ENCODE measurements around the gene TTC6. TPM values are rescaled to one million over a fixed set of nuclear protein-coding genes. Genes with fewer than 3 reads are reported as not detected.
A peak's percentile ranks its signal among the peaks of the same experiment; 100 is the strongest.

TTC6 gene
- polyA plus RNA-seq, 3 donors = not detected

DNA sequence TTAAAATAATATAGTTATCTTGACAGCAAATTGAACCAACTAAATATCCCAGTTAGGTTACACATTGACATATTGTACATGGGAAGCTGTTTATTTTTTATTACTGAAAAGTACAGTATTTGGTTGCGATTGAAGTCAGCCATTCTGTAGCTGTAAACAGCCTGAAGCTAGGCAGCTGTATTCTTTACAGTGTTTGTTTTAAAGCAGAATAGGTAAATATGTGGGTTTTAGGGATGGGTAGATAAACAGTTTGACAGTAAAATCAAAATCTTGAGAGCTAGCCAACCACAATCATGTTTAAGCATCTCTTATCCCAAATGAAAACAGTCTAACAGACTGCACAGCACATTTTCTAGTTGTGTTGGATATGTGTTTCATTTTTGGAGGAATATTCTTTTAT, 45.7 kb downstream of the TTC6 start:
- no peaks in the 10 kb centered on the region for H4K20me1 ChIP-seq (ENCODE audit: insufficient read depth, low read length)
- H3K4me1 ChIP-seq (ENCODE audit: control insufficient read depth in 1 of 2, insufficient read depth in 2 of 2, low read length in 2 of 2) = no peaks in the 10 kb centered on the region
- H3K9me3 Mint-ChIP-seq = peaks cover 0 to 3% (median 0%) of the 10 kb centered on the region in 7 donors
- DNase-seq = no peak
- H2AFZ ChIP-seq (ENCODE audit: insufficient read depth, low read depth, low read length, poor library complexity, severe bottlenecking) = no peak overlapping the region
- intact Hi-C loops (cut with micrococcal nuclease) = no loop called here
- no peak overlapping the region for H3K27ac ChIP-seq (ENCODE audit: low read depth in 1 of 2, low read length in 2 of 2)
- no peaks in the 10 kb centered on the region for H3K36me3 ChIP-seq (replicated peaks in 1 of 2; ENCODE audit: control insufficient read depth in 1 of 2, insufficient read depth in 2 of 2, low read length in 2 of 2)
- H3K4me1 Mint-ChIP-seq = no peaks in the 10 kb centered on the region
- H3K79me2 ChIP-seq (ENCODE audit: insufficient read depth, low read length) = no peaks in the 10 kb centered on the region
- TF ChIP-seq, protein P1, sequence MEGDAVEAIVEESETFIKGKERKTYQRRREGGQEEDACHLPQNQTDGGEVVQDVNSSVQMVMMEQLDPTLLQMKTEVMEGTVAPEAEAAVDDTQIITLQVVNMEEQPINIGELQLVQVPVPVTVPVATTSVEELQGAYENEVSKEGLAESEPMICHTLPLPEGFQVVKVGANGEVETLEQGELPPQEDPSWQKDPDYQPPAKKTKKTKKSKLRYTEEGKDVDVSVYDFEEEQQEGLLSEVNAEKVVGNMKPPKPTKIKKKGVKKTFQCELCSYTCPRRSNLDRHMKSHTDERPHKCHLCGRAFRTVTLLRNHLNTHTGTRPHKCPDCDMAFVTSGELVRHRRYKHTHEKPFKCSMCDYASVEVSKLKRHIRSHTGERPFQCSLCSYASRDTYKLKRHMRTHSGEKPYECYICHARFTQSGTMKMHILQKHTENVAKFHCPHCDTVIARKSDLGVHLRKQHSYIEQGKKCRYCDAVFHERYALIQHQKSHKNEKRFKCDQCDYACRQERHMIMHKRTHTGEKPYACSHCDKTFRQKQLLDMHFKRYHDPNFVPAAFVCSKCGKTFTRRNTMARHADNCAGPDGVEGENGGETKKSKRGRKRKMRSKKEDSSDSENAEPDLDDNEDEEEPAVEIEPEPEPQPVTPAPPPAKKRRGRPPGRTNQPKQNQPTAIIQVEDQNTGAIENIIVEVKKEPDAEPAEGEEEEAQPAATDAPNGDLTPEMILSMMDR (IDR thresholded peaks at IDR 0.05) = no peak
- H3K36me3 Mint-ChIP-seq = no peaks in the 10 kb centered on the region
- no peak overlapping the region for H3K4me3 ChIP-seq (replicated peaks in 1 of 3; ENCODE audit: low read depth in 2 of 3, low read length in 3 of 3)
- H3K9ac ChIP-seq (ENCODE audit: insufficient read depth, low read length, poor library complexity, severe bottlenecking) = no peak overlapping the region
- no peaks in the 10 kb centered on the region for H3K9me3 ChIP-seq (replicated peaks in 1 of 2; ENCODE audit: control insufficient read depth in 1 of 2, insufficient read depth in 1 of 2, low read length in 2 of 2)
- 100% methylated on average over 1 of the region's 1 CpG for WGBS (ENCODE audit: insufficient coverage)
- H3K27me3 ChIP-seq (ENCODE audit: control insufficient read depth in 2 of 2, insufficient read depth in 2 of 2, low read length in 2 of 2) = no peaks in the 10 kb centered on the region
- no peak overlapping the region for H3K27ac Mint-ChIP-seq
- H3K4me3 Mint-ChIP-seq = no peak overlapping the region
- H3K27me3 Mint-ChIP-seq (ENCODE audit: low read depth in 3 of 3) = peaks cover 0 to 2% (median 2%) of the 10 kb centered on the region in 3 donors
- no peak overlapping the region for H3K4me2 ChIP-seq (replicated peaks; ENCODE audit: extremely low read depth, low read length, poor library complexity, severe bottlenecking)

DNA sequence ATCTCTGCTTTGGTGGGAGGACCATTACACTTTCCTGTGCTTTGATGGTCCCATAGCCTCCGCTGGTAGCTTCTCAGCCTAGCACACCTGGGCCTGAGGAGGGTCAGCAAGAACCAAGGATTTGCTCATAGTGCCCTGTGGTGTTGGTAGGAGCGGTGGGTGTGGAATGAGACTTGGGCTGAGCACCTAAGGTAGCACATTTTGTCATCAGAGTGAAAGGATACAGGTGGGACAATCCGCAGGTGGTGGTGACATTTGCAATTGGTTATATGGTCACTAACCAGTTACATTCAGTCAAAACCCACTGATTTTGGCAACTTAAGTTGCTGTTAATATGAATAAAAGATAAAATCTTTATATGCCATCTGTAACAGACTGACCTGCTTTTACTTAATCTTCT, 46.7 kb downstream of the TTC6 start:
- WGBS (ENCODE audit: insufficient coverage) = 80% methylated on average over 2 of the region's 3 CpGs

More for the DNA sequence above, 46.7 kb downstream of the TTC6 start:
- H3K4me1 Mint-ChIP-seq = no peaks in the 10 kb centered on the region
- intact Hi-C loops (cut with micrococcal nuclease) = no loop called here
- peaks cover 0 to 3% (median 0%) of the 10 kb centered on the region in 7 donors for H3K9me3 Mint-ChIP-seq
- H3K27me3 Mint-ChIP-seq (ENCODE audit: low read depth in 3 of 3) = peaks cover 0 to 2% (median 2%) of the 10 kb centered on the region in 3 donors
- no peaks in the 10 kb centered on the region for H3K27me3 ChIP-seq (ENCODE audit: control insufficient read depth in 2 of 2, insufficient read depth in 2 of 2, low read length in 2 of 2)
- H3K27ac ChIP-seq (ENCODE audit: low read depth in 1 of 2, low read length in 2 of 2) = no peak overlapping the region
- peak overlapping the region in 1 of 7 donors; percentile 34 for H3K27ac Mint-ChIP-seq
- no peaks in the 10 kb centered on the region for H3K4me1 ChIP-seq (ENCODE audit: control insufficient read depth in 1 of 2, insufficient read depth in 2 of 2, low read length in 2 of 2)
- H3K36me3 Mint-ChIP-seq = no peaks in the 10 kb centered on the region
- TF ChIP-seq, protein P1 (IDR thresholded peaks at IDR 0.05) = no peak
- no peaks in the 10 kb centered on the region for H3K9me3 ChIP-seq (replicated peaks in 1 of 2; ENCODE audit: control insufficient read depth in 1 of 2, insufficient read depth in 1 of 2, low read length in 2 of 2)
- no peaks in the 10 kb centered on the region for H3K79me2 ChIP-seq (ENCODE audit: insufficient read depth, low read length)
- no peak for DNase-seq
- no peaks in the 10 kb centered on the region for H4K20me1 ChIP-seq (ENCODE audit: insufficient read depth, low read length)
- no peak overlapping the region for H2AFZ ChIP-seq (ENCODE audit: insufficient read depth, low read depth, low read length, poor library complexity, severe bottlenecking)
- no peak overlapping the region for H3K4me3 ChIP-seq (replicated peaks in 1 of 3; ENCODE audit: low read depth in 2 of 3, low read length in 3 of 3)
- H3K36me3 ChIP-seq (replicated peaks in 1 of 2; ENCODE audit: control insufficient read depth in 1 of 2, insufficient read depth in 2 of 2, low read length in 2 of 2) = no peaks in the 10 kb centered on the region
- H3K4me2 ChIP-seq (replicated peaks; ENCODE audit: extremely low read depth, low read length, poor library complexity, severe bottlenecking) = no peak overlapping the region
- no peak overlapping the region for H3K9ac ChIP-seq (ENCODE audit: insufficient read depth, low read length, poor library complexity, severe bottlenecking)
- H3K4me3 Mint-ChIP-seq = no peak overlapping the region

All from CD14-positive monocyte (primary cell).